NCI-H1092 treated with DMSO at 0.1 percent for 48 hours (cell line): ENCODE data around the gene IGF2R.
A peak's percentile ranks its signal among the peaks of the same experiment; 100 is the strongest.

ENCODE experiments used
- DNase-seq: peaks from one replicate; lab custom pipeline; 2025; lab: John Stamatoyannopoulos, UW

The IGF2R gene

GRCh38 chr6:160027076-160027475 is 58.2 kb downstream of the IGF2R start:
- DNase-seq, result no peak

- no peak for DNase-seq
Measured at GRCh38 chr6:160027931-160028330, 59.0 kb downstream of the IGF2R start.

GRCh38 chr6:160028487-160029275 is 59.8 kb downstream of the IGF2R start:
- DNase-seq, result no peak

GRCh38 chr6:160029525-160029924 is 60.6 kb downstream of the IGF2R start:
- no peak for DNase-seq

GRCh38 chr6:160030103-160030502 is 61.2 kb downstream of the IGF2R start:
- peak; percentile 82 for DNase-seq

- peak; percentile 10 for DNase-seq
Measured at GRCh38 chr6:160031442-160031841, 62.6 kb downstream of the IGF2R start.

- no peak for DNase-seq
Measured at GRCh38 chr6:160031871-160032270, 63.0 kb downstream of the IGF2R start.

- no peak for DNase-seq
Measured at GRCh38 chr6:160032538-160032937, 63.7 kb downstream of the IGF2R start.

- DNase-seq, result no peak
Measured at GRCh38 chr6:160034036-160034930, 65.4 kb downstream of the IGF2R start.

GRCh38 chr6:160035241-160035640 is 66.4 kb downstream of the IGF2R start:
- no peak for DNase-seq

- DNase-seq, result no peak
Measured at GRCh38 chr6:160035693-160036330, 66.9 kb downstream of the IGF2R start.

GRCh38 chr6:160036331-160036695 is 67.4 kb downstream of the IGF2R start:
- no peak for DNase-seq

GRCh38 chr6:160036790-160037206 is 67.9 kb downstream of the IGF2R start:
- DNase-seq, result no peak

GRCh38 chr6:160038479-160038878 is 69.6 kb downstream of the IGF2R start:
- DNase-seq, result no peak

GRCh38 chr6:160039441-160039840 is 70.6 kb downstream of the IGF2R start:
- DNase-seq, result no peak

- no peak for DNase-seq
Measured at GRCh38 chr6:160040055-160040454, 71.2 kb downstream of the IGF2R start.

GRCh38 chr6:160040527-160041264 is 71.8 kb downstream of the IGF2R start:
- DNase-seq, result no peak

- DNase-seq, result peak; percentile 67
Measured at GRCh38 chr6:160041608-160042007, 72.7 kb downstream of the IGF2R start.

- no peak for DNase-seq
Measured at GRCh38 chr6:160042014-160042773, 73.3 kb downstream of the IGF2R start.

- DNase-seq, result no peak
Measured at GRCh38 chr6:160042788-160043301, 74.0 kb downstream of the IGF2R start.

GRCh38 chr6:160043784-160044183 is 74.9 kb downstream of the IGF2R start:
- DNase-seq, result no peak
